CD8-positive, alpha-beta memory T cell (primary cell): Measurements from ENCODE around the gene WDCP. TPM values are rescaled to one million over a fixed set of nuclear protein-coding genes. Genes with fewer than 3 reads are reported as not detected.

Experiments
- CTCF ChIA-PET: fragments of 350-600 bp; sonication (Branson Sonifier 250); formaldehyde crosslinking; loops from one replicate; lab custom pipeline; 2021; ENCODE audit warnings: antibody characterized with exemption; lab: Charles Lee
- POLR2A ChIA-PET: fragments of 350-600 bp; sonication (Branson Sonifier 250); formaldehyde crosslinking; loops from one replicate; lab custom pipeline; 2021; ENCODE audit warnings: antibody characterized with exemption; lab: Charles Lee
- DNase-seq, 5 donors: peaks; one replicate each; pipeline versions ENCODE4 v3.0.0 to v3.0.0-alpha.2; 2020 to 2022; ENCODE audit warnings: mixed read lengths in 1 of 5
- H3K27ac ChIP-seq: one replicate; pipeline ENCODE4 v1.7.0; 2013; ENCODE audit warnings: low read depth, mild to moderate bottlenecking, low read length, moderate library complexity
- H3K27me3 ChIP-seq: 2 replicates; pipeline ENCODE4 v1.7.0; 2013; ENCODE audit warnings: low read length, mild to moderate bottlenecking; ENCODE audit not compliant: insufficient read depth, poor library complexity, severe bottlenecking
- H3K36me3 ChIP-seq: 2 replicates; pipeline ENCODE4 v1.7.0; 2013; ENCODE audit warnings: mild to moderate bottlenecking, low read length, moderate library complexity; ENCODE audit not compliant: insufficient read depth
- H3K4me1 ChIP-seq: 2 replicates; pipeline ENCODE4 v1.7.0; 2013; ENCODE audit warnings: mild to moderate bottlenecking, low read length, moderate library complexity; ENCODE audit not compliant: insufficient read depth
- H3K4me3 ChIP-seq: 2 replicates; pipeline ENCODE4 v1.7.0; 2013; ENCODE audit warnings: mild to moderate bottlenecking, low read length
- H3K9me3 ChIP-seq: 2 replicates; pipeline ENCODE4 v1.7.0; 2013; ENCODE audit warnings: mild to moderate bottlenecking, low read length
- H3K27ac Mint-ChIP-seq, 8 donors: one replicate each; pipeline ENCODE4 v1.8.0; 2020 to 2021; ENCODE audit warnings: mixed read lengths in 8 of 8, mild to moderate bottlenecking in 6 of 8, inconsistent platforms in 3 of 8, moderate library complexity in 3 of 8
- H3K27me3 Mint-ChIP-seq, 2 donors: one replicate each; pipeline ENCODE4 v1.8.0; 2020 to 2021; ENCODE audit warnings: mixed read lengths in 2 of 2, mild to moderate bottlenecking in 1 of 2, moderate library complexity in 1 of 2
- H3K36me3 Mint-ChIP-seq, 3 donors: one replicate each; pipeline ENCODE4 v1.8.0; 2020 to 2021; ENCODE audit warnings: mixed read lengths in 3 of 3, inconsistent platforms in 1 of 3, mild to moderate bottlenecking in 1 of 3
- H3K4me1 Mint-ChIP-seq, 3 donors: one replicate each; pipeline ENCODE4 v1.8.0; 2020 to 2021; ENCODE audit warnings: mixed read lengths in 3 of 3, inconsistent platforms in 1 of 3, mild to moderate bottlenecking in 1 of 3
- H3K4me3 Mint-ChIP-seq, 7 donors: one replicate each; pipeline ENCODE4 v1.8.0; 2020 to 2021; ENCODE audit warnings: mixed read lengths in 7 of 7, mild to moderate bottlenecking in 6 of 7, moderate library complexity in 4 of 7, inconsistent platforms in 2 of 7
- H3K9me3 Mint-ChIP-seq, 5 donors: one replicate each; pipeline ENCODE4 v1.8.0; 2020 to 2022; ENCODE audit warnings: mixed read lengths in 5 of 5, mild to moderate bottlenecking in 3 of 5, moderate library complexity in 2 of 5, inconsistent platforms in 1 of 5
- polyA plus RNA-seq: library from polyadenylated mRNA; unstranded; fragments of 300-500 nt; fragmentation: Illumina TruSeq; gene quantifications from one replicate; pipeline ENCODE4 v1.2.3, GENCODE V29; 2021
- total RNA-seq, 2 experiments: library from RNA; stranded (reverse); gene quantifications; one replicate each; pipeline ENCODE4 v1.2.3, GENCODE V29; 2021

Gene WDCP
- total and polyA plus RNA-seq, 3 experiments from 2014 or later: 4.3 to 31.9 (median 29.4) TPM

DNA sequence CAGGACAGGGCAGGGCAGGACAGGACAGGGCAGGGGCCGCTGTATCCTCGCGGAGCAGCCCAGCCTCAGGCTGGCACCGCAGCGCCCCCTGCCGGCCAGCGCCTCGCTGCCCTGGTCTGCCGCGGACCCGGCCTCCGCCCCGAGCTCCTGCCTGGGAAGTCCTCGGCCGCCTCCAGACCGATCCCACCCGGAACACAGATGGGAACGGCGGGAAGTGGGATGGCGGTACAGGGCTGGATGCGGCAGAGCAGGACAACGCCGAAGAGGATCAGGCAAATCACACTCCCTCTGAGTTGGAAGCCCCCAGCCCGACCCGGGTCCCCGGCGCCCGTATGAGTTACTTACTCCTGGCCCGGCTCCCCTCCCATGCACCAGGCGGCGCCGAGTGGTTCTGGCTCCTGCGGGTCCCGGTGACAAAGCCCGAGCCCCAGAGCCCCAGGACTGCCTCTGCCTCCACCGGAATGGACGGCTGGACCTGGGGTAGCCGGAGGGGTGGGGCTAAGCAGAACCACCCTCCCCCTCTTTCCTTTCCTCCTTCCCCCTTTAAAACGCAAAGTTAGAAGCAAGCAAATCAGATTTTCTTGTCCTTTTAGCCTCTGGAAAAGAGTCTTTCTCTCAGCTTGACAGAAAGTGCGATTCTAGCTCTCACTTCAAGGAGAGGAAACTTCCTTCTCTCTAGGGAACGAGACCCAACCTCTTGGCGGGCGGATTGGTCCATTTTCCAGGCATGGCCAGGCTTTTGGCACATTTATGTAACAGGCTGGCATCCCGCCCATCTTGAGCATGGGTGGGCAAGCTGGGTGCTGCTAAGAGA, 37.4 kb upstream of the WDCP start, which contains the start of gene TP53I3:
Gene TP53I3 (minus strand): TSS at position 449 of the 814 bp plus-strand sequence. CDS start 508 bp downstream, outside the sequence.
- peak within 1 kb of the TSS; percentile 18 to 88 (median 74) for H3K27ac Mint-ChIP-seq
- H3K4me3 Mint-ChIP-seq: peak within 1 kb of the TSS; percentile 72 to 88 (median 83)
- peaks cover 4 to 27% (median 5%) of the 10 kb centered on the region in 3 donors for H3K36me3 Mint-ChIP-seq
- H3K4me3 ChIP-seq: peak within 1 kb of the TSS; percentile 67
- H3K4me1 Mint-ChIP-seq: peaks cover 8 to 20% (median 18%) of the 10 kb centered on the region in 3 donors
- no peaks in the 10 kb centered on the region for H3K27me3 Mint-ChIP-seq
- H3K27me3 ChIP-seq: no peaks in the 10 kb centered on the region
- H3K36me3 ChIP-seq: no peaks in the 10 kb centered on the region
- peaks cover 14% of the 10 kb centered on the region for H3K4me1 ChIP-seq
- H3K9me3 Mint-ChIP-seq: no peaks in the 10 kb centered on the region
- DNase-seq: peak; percentile 76 to 83 (median 80)
- peak within 1 kb of the TSS; percentile 34 for H3K27ac ChIP-seq
- ChIA-PET POLR2A (interaction anchor here (0.6 to 2.5 kb wide), 3 partner anchors 37 to 230 kb away, joined by 3 to 20 read pairs (median 4); partner anchors contain the start of gene ATAD2B), CTCF (interaction anchor here (0.6 to 5.2 kb wide), 36 partner anchors 8 to 297 kb away, joined by 3 to 48 read pairs (median 4); partner anchors contain the start of genes ATAD2B, FKBP1B, SF3B6 and WDCP)
- no peaks in the 10 kb centered on the region for H3K9me3 ChIP-seq

GRCh38 chr2:24083567-24084385, 36.6 kb upstream of the WDCP start:
- Histone ChIP-seq H3K27ac (peak overlapping the region; percentile 34), H3K4me3 (peak overlapping the region; percentile 67), H3K27me3 (no peaks in the 10 kb centered on the region), H3K36me3 (no peaks in the 10 kb centered on the region), H3K9me3 (no peaks in the 10 kb centered on the region), H3K4me1 (peaks cover 14% of the 10 kb centered on the region)
- Mint-ChIP-seq H3K27me3 (no peaks in the 10 kb centered on the region), H3K36me3 (peaks cover 3 to 28% (median 4%) of the 10 kb centered on the region in 3 donors), H3K4me1 (peaks cover 8 to 20% (median 18%) of the 10 kb centered on the region in 3 donors), H3K4me3 (peak overlapping the region; percentile 59 to 88 (median 83)), H3K9me3 (no peaks in the 10 kb centered on the region), H3K27ac (peak overlapping the region; percentile 18 to 88 (median 74))
- POLR2A ChIA-PET: interaction anchor here (0.8 to 2.5 kb wide), 3 partner anchors 36 to 259 kb away, joined by 3 to 20 read pairs (median 4); partner anchors contain the start of gene ATAD2B
- DNase-seq: peak in 1 of 5 donors; percentile 62
- CTCF ChIA-PET: interaction anchor here (0.7 to 5.2 kb wide), 35 partner anchors 8 to 279 kb away, joined by 3 to 48 read pairs (median 4); partner anchors contain the start of genes ATAD2B, FKBP1B, SF3B6 and WDCP

DNA sequence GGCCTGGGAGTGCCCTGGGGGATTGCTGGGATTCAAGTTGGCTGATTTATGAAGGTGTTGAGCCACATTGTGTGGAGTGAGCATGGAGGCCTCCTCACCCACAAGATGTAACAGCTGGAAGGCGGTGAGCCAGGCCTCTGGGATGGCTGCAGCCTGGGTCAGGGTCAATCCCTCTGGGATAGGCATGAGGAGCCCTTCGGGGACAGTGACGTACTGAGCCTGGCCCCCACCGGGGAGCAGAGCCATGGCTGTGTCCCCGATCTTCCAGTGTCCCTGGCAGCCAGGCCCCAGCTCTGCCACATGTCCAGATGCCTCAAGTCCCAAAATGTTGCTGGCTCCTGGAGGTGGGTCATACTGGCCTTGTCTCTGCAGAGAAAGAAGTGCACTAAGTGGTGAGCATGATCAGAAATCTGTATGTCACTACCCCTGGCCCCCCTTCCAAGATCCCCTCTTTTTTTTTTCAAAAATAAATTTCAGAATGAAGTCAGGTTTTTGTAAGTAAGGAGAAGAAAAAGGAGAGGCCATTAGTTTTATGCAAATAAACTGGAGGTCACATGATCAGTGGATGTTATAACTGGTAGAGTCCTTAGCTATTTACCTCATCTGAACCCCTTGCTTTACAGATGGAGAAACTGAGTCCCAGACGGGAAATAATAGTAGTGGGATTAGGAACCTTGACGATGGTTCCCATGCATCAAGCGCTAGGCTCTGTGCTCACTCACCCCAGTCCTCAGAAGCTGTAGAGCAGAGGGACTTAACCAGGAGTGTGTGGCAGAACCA, 35.8 kb upstream of the WDCP start:
- CTCF ChIA-PET: interaction anchor here (0.7 to 5.2 kb wide), 18 partner anchors 9 to 262 kb away, joined by 3 to 48 read pairs (median 5); partner anchors contain the start of genes ATAD2B, FKBP1B and WDCP
- Mint-ChIP-seq H3K27ac (peak overlapping the region in 2 of 8 donors; percentile 17 to 87), H3K4me3 (peak overlapping the region in 6 of 7 donors; percentile 8 to 88 (median 71)), H3K27me3 (no peaks in the 10 kb centered on the region), H3K9me3 (no peaks in the 10 kb centered on the region), H3K36me3 (peaks cover 3 to 27% (median 4%) of the 10 kb centered on the region in 3 donors), H3K4me1 (peaks cover 8 to 22% (median 21%) of the 10 kb centered on the region in 3 donors)
- no peaks in the 10 kb centered on the region for H3K27me3 ChIP-seq
- POLR2A ChIA-PET: interaction anchor here (0.8 to 2.5 kb wide), 2 partner anchors 156 to 258 kb away, joined by 3 to 20 read pairs; partner anchors contain the start of gene ATAD2B
- H3K36me3 ChIP-seq: no peaks in the 10 kb centered on the region
- DNase-seq: no peak
- peaks cover 15% of the 10 kb centered on the region for H3K4me1 ChIP-seq
- no peaks in the 10 kb centered on the region for H3K9me3 ChIP-seq
- H3K27ac ChIP-seq: peak overlapping the region; percentile 34
- no peak overlapping the region for H3K4me3 ChIP-seq

DNA sequence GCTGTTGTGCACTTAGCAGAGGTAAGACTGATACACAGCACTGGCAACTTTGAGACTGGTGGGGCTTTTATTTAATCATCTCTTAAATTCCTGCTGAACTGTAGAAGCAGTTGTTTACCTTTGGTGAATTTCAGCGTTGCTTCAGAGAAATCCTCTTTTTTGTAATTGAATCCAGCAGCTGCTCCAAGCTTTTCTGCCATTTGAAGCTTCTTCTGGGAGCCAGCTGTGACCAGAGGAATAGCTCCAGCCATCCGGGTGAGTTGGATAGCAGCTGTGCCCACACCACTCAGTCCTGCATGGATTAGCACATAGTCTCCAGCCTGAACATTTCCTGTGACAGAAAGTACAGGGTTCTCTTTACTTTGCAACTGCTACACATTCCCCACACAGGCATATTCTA, 33.5 kb upstream of the WDCP start:
- no peaks in the 10 kb centered on the region for H3K9me3 ChIP-seq
- Mint-ChIP-seq H3K27me3 (no peaks in the 10 kb centered on the region), H3K9me3 (no peaks in the 10 kb centered on the region), H3K36me3 (peaks cover 0 to 25% (median 3%) of the 10 kb centered on the region in 3 donors), H3K4me1 (peaks cover 17 to 35% (median 34%) of the 10 kb centered on the region in 3 donors), H3K27ac (no peak overlapping the region), H3K4me3 (no peak overlapping the region)
- H3K4me1 ChIP-seq: peaks cover 25% of the 10 kb centered on the region
- H3K36me3 ChIP-seq: no peaks in the 10 kb centered on the region
- ChIA-PET CTCF (interaction anchor here (1.8 to 5.2 kb wide), 2 partner anchors 30 to 154 kb away, joined by 5 to 48 read pairs; partner anchors contain the start of gene ATAD2B), POLR2A (no interaction called here)
- H3K27ac ChIP-seq: no peak overlapping the region
- no peaks in the 10 kb centered on the region for H3K27me3 ChIP-seq
- no peak for DNase-seq
- no peak overlapping the region for H3K4me3 ChIP-seq

GRCh38 chr2:24077879-24078278, 30.7 kb upstream of the WDCP start:
- ChIA-PET CTCF (interaction anchor here (1.3 kb wide), 1 partner anchor 26 kb away, joined by 3 read pairs; no protein-coding TSS in a partner anchor), POLR2A (no interaction called here)
- no peaks in the 10 kb centered on the region for H3K9me3 ChIP-seq
- H3K4me3 ChIP-seq: peak overlapping the region; percentile 98
- H3K27me3 ChIP-seq: no peaks in the 10 kb centered on the region
- peaks cover 24 to 38% (median 36%) of the 10 kb centered on the region in 3 donors for H3K4me1 Mint-ChIP-seq
- no peak overlapping the region for H3K27ac ChIP-seq
- peaks cover 6% of the 10 kb centered on the region for H3K36me3 ChIP-seq
- H3K4me1 ChIP-seq: peaks cover 23% of the 10 kb centered on the region
- no peaks in the 10 kb centered on the region for H3K27me3 Mint-ChIP-seq
- peak overlapping the region; percentile 94 to 100 (median 99) for H3K4me3 Mint-ChIP-seq
- H3K9me3 Mint-ChIP-seq: no peaks in the 10 kb centered on the region
- peak overlapping the region in 6 of 8 donors; percentile 84 to 100 (median 98) for H3K27ac Mint-ChIP-seq
- H3K36me3 Mint-ChIP-seq: peaks cover 0 to 41% (median 3%) of the 10 kb centered on the region in 3 donors
- no peak for DNase-seq

DNA sequence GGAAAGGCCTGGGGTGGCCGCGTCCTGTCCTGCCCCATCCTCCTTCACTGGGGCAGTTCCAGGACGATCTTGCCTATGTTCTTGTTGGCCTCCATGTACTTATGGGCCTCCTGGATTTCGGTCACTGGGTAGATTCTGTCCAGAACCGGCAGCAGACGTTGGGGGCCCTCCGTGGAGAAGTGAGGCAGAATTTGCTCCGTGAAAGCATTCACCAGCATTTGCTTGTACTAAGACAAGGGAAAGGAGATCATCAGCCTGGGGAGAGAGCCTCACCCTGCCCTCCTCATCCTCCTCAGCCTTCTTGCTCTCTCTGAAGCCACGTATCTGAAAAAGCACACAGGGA, 30.3 kb upstream of the WDCP start:
- peak overlapping the region; percentile 76 for H3K27ac ChIP-seq
- DNase-seq: no peak
- H3K36me3 Mint-ChIP-seq: peaks cover 0 to 45% (median 5%) of the 10 kb centered on the region in 3 donors
- peaks cover 25 to 41% (median 38%) of the 10 kb centered on the region in 3 donors for H3K4me1 Mint-ChIP-seq
- peaks cover 10% of the 10 kb centered on the region for H3K36me3 ChIP-seq
- H3K4me3 ChIP-seq: peak overlapping the region; percentile 98
- POLR2A ChIA-PET: interaction anchor here (1.2 to 2.0 kb wide), 2 partner anchors 29 to 151 kb away, joined by 7 to 41 read pairs; partner anchors contain the start of gene ATAD2B
- H3K27ac Mint-ChIP-seq: peak overlapping the region; percentile 84 to 100 (median 97)
- peaks cover 23% of the 10 kb centered on the region for H3K4me1 ChIP-seq
- H3K4me3 Mint-ChIP-seq: peak overlapping the region; percentile 94 to 100 (median 99)
- no peaks in the 10 kb centered on the region for H3K9me3 ChIP-seq
- H3K27me3 ChIP-seq: no peaks in the 10 kb centered on the region
- H3K9me3 Mint-ChIP-seq: no peaks in the 10 kb centered on the region
- CTCF ChIA-PET: interaction anchor here (1.7 kb wide), 1 partner anchor 151 kb away, joined by 27 read pairs; the partner anchor contains the start of gene ATAD2B
- no peaks in the 10 kb centered on the region for H3K27me3 Mint-ChIP-seq
